Esophagus muscularis mucosa (tissue), 4 donors: ENCODE results near the gene MRPS22. TPM values are rescaled to one million over a fixed set of nuclear protein-coding genes. Genes with fewer than 3 reads are reported as not detected.

Source experiments
- DNase-seq: peaks from one replicate; pipeline ENCODE4 v3.0.0-alpha.2; 2017; ENCODE audit errors: extremely low spot score
- H3K27ac ChIP-seq, 4 donors: fragments of 200-600 bp; sonication (generic); replicated peaks in 1 of 4; 1 replicate in 3 of 4; 2 replicates in 1 of 4; pipeline ENCODE4 v1.5.1; 2016 to 2019; ENCODE audit warnings: mild to moderate bottlenecking in 1 of 4
- H3K27me3 ChIP-seq, 4 donors: fragments of 200-600 bp; sonication (generic); one replicate each; pipeline versions ENCODE4 v1.5.1 to v1.6.0; 2016 to 2019
- H3K36me3 ChIP-seq, 4 donors: fragments of 200-600 bp; sonication (generic); one replicate each; pipeline ENCODE4 v1.5.1; 2016 to 2019
- H3K4me1 ChIP-seq, 4 donors: fragments of 200-600 bp; sonication (generic); one replicate each; pipeline ENCODE4 v1.5.1; 2016 to 2019
- H3K4me3 ChIP-seq, 4 donors: fragments of 200-600 bp; sonication (generic); 1 replicate in 2 of 4; 2 replicates in 2 of 4; pipeline ENCODE4 v1.5.1; 2016 to 2019; ENCODE audit warnings: mild to moderate bottlenecking in 4 of 4, moderate library complexity in 1 of 4
- H3K9me3 ChIP-seq, 4 donors: fragments of 200-600 bp; sonication (generic); 1 replicate in 3 of 4; 2 replicates in 1 of 4; pipeline ENCODE4 v1.5.1; 2016 to 2019
- EP300 ChIP-seq: sonication (generic); formaldehyde crosslinking; IDR thresholded peaks from one replicate; pipeline ENCODE4 v1.6.1; 2017; ENCODE audit warnings: antibody characterized with exemption
- POLR2A ChIP-seq: fragments of 450-650 bp; IDR thresholded peaks from one replicate; pipeline ENCODE4 v1.6.1; 2017; ENCODE audit warnings: antibody characterized with exemption, moderate library complexity, mild to moderate bottlenecking, low read depth
- POLR2AphosphoS5 ChIP-seq, 2 donors: sonication (generic); formaldehyde crosslinking; IDR thresholded peaks; one replicate each; pipeline ENCODE4 v1.6.1; 2017; ENCODE audit warnings: antibody characterized with exemption in 2 of 2
- WGBS: methylation state at CpG from one replicate; pipeline ENCODE4 v1.1.5; 2018; 5-methylcytosine and 5-hydroxymethylcytosine counted together
- intact Hi-C: fragments of 100-400 bp; cut with DNase I; formaldehyde crosslinking; loops from one replicate; pipeline ENCODE4 v1.15.1; 2023
- total RNA-seq, 4 donors: library from RNA; depleted of rRNA; stranded (reverse); fragments of >200 nt; gene quantifications; one replicate each; pipeline versions ENCODE4 v1.1.0 to v1.2.1, GENCODE V29; 2016
- TF ChIP-seq, protein P1 (sequence below), 3 experiments: fragments of 200-600 bp in 2 of 3; fragments of 450-650 bp in 1 of 3; sonication (generic) in 2 of 3; IDR thresholded peaks; one replicate each; pipeline ENCODE4 v1.5.1; 2017 to 2019; ENCODE audit warnings: antibody characterized with exemption in 3 of 3, mild to moderate bottlenecking in 2 of 3, moderate library complexity in 1 of 3

The MRPS22 gene
- total RNA-seq, 4 donors from 2014 or later, result 37.0 to 50.9 (median 45.8) TPM

DNA sequence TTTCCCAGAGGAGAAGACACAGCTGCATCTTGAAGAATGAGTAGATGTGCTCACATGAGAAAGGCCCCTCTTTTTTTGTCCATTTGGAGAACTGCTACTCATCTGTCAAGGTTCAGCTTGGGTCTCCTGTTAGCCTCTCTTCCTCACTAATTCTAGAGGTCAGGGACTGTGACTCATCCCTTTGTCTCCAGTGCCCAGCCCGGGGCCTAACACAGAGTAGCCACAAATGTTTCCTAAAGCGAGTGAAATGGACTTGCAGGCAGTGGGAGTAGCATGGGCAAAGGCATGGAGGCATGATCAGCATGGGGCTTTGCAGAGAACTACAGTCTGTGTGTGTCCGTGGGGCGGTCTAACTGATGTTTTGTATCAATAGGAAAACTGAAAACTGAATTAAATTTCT lies 33.9 kb upstream of the MRPS22 start:
- H3K36me3 ChIP-seq, result no peaks in the 10 kb centered on the region
- no peak for DNase-seq
- no peak overlapping the region for H3K27ac ChIP-seq
- TF ChIP-seq EP300 (no peak), POLR2AphosphoS5 (IDR thresholded peaks at IDR 0.05) (no peak), POLR2A (no peak)
- TF ChIP-seq, protein P1, sequence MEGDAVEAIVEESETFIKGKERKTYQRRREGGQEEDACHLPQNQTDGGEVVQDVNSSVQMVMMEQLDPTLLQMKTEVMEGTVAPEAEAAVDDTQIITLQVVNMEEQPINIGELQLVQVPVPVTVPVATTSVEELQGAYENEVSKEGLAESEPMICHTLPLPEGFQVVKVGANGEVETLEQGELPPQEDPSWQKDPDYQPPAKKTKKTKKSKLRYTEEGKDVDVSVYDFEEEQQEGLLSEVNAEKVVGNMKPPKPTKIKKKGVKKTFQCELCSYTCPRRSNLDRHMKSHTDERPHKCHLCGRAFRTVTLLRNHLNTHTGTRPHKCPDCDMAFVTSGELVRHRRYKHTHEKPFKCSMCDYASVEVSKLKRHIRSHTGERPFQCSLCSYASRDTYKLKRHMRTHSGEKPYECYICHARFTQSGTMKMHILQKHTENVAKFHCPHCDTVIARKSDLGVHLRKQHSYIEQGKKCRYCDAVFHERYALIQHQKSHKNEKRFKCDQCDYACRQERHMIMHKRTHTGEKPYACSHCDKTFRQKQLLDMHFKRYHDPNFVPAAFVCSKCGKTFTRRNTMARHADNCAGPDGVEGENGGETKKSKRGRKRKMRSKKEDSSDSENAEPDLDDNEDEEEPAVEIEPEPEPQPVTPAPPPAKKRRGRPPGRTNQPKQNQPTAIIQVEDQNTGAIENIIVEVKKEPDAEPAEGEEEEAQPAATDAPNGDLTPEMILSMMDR (IDR thresholded peaks at IDR 0.05), result no peak
- H3K9me3 ChIP-seq, result no peaks in the 10 kb centered on the region
- no peaks in the 10 kb centered on the region for H3K27me3 ChIP-seq
- H3K4me3 ChIP-seq, result no peak overlapping the region
- WGBS, result 85% methylated on average over 4 of the region's 4 CpGs
- intact Hi-C loops, result no loop called here
- no peaks in the 10 kb centered on the region for H3K4me1 ChIP-seq

- H3K9me3 ChIP-seq, result no peaks in the 10 kb centered on the region
- H3K27me3 ChIP-seq, result peaks cover 0 to 4% (median 0%) of the 10 kb centered on the region in 4 donors
- DNase-seq, result no peak
- no peaks in the 10 kb centered on the region for H3K4me1 ChIP-seq
- H3K27ac ChIP-seq, result no peak overlapping the region
- no peaks in the 10 kb centered on the region for H3K36me3 ChIP-seq
- H3K4me3 ChIP-seq, result no peak overlapping the region
- WGBS, result 70% methylated on average over 8 of the region's 8 CpGs
- TF ChIP-seq POLR2AphosphoS5 (IDR thresholded peaks at IDR 0.05) (no peak), EP300 (no peak), POLR2A (no peak)
- TF ChIP-seq, protein P1 (IDR thresholded peaks at IDR 0.05), result no peak
- intact Hi-C loops, result no loop called here
These were observed 33.3 kb upstream of the MRPS22 start for GRCh38 chr3:139310474-139310933.

GRCh38 chr3:139311557-139311956 lies 32.3 kb upstream of the MRPS22 start:
- Histone ChIP-seq H3K36me3 (no peaks in the 10 kb centered on the region), H3K27ac (no peak overlapping the region), H3K4me3 (no peak overlapping the region), H3K27me3 (peaks cover 0 to 14% (median 0%) of the 10 kb centered on the region in 4 donors), H3K9me3 (no peaks in the 10 kb centered on the region), H3K4me1 (no peaks in the 10 kb centered on the region)
- no peak for DNase-seq
- whole genome bisulfite sequencing, result 88% methylated on average over 1 of the region's 1 CpG
- intact Hi-C loops, result no loop called here
- TF ChIP-seq, protein P1 (IDR thresholded peaks at IDR 0.05), result no peak
- TF ChIP-seq POLR2AphosphoS5 (IDR thresholded peaks at IDR 0.05) (no peak), EP300 (no peak), POLR2A (no peak)

GRCh38 chr3:139312416-139312815 lies 31.4 kb upstream of the MRPS22 start:
- no peak overlapping the region for H3K4me3 ChIP-seq
- 75% methylated on average over 1 of the region's 1 CpG for WGBS
- H3K27me3 ChIP-seq, result peaks cover 0 to 22% (median 0%) of the 10 kb centered on the region in 4 donors
- no peak overlapping the region for H3K27ac ChIP-seq
- H3K36me3 ChIP-seq, result no peaks in the 10 kb centered on the region
- no peaks in the 10 kb centered on the region for H3K9me3 ChIP-seq
- no peaks in the 10 kb centered on the region for H3K4me1 ChIP-seq
- DNase-seq, result no peak
- TF ChIP-seq EP300, result no peak
- TF ChIP-seq POLR2AphosphoS5 (IDR thresholded peaks at IDR 0.05), result no peak
- TF ChIP-seq, protein P1 (IDR thresholded peaks at IDR 0.05), result no peak
- TF ChIP-seq POLR2A, result no peak
- intact Hi-C loops, result no loop called here

DNA sequence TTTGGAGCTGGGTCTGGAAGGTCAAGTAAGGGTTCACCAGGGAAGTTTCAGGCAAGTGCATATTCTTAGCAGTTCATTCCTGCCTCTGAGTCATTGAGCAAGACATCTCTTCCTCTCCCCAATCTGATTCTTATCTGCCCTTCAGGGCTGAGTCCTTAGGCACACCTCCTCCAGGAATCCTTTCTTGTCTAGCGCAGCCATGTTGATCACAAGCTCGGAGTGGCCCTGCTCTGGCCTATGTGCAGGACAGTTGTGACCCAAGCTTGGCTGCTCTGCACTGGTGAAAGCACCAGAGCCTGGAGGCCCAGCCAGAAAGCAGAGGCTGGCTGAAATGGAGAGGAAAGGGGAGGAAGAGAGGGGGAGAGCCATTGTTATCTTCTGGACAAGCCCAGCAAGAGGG lies 30.9 kb upstream of the MRPS22 start:
- intact Hi-C loops, result no loop called here
- 81% methylated on average over 2 of the region's 2 CpGs for WGBS
- no peak overlapping the region for H3K4me3 ChIP-seq
- TF ChIP-seq POLR2AphosphoS5 (IDR thresholded peaks at IDR 0.05), result no peak
- no peak for TF ChIP-seq EP300
- TF ChIP-seq POLR2A, result no peak
- TF ChIP-seq, protein P1 (IDR thresholded peaks at IDR 0.05), result no peak
- no peaks in the 10 kb centered on the region for H3K9me3 ChIP-seq
- H3K27me3 ChIP-seq, result peaks cover 0 to 28% (median 0%) of the 10 kb centered on the region in 4 donors
- no peaks in the 10 kb centered on the region for H3K4me1 ChIP-seq
- no peak for DNase-seq
- no peak overlapping the region for H3K27ac ChIP-seq
- H3K36me3 ChIP-seq, result no peaks in the 10 kb centered on the region
